ENCODE results near the gene EIF4E1B. TPM values are rescaled to one million over a fixed set of nuclear protein-coding genes. Genes with fewer than 3 reads are reported as not detected.

EIF4E1B gene
- total RNA-seq, 1 experiment from 2014 or later = not detected

GRCh38 chr5:176646707-176647029 lies 16.2 kb downstream of the EIF4E1B start:
- H3K4me1 Mint-ChIP-seq (ENCODE audit: low read depth, unreplicated experiment) = peaks cover 19% of the 10 kb centered on the region
- intact Hi-C loops (cut with micrococcal nuclease; ENCODE audit: unreplicated experiment) = loop anchor here (2.0 kb wide), 1 partner anchor 72 kb away; no protein-coding TSS in a partner anchor
- no peak overlapping the region for H3K27ac Mint-ChIP-seq (ENCODE audit: unreplicated experiment)
- peak overlapping the region; percentile 74 for H3K4me3 Mint-ChIP-seq (ENCODE audit: low read depth, unreplicated experiment)
- no peaks in the 10 kb centered on the region for H3K27me3 Mint-ChIP-seq (ENCODE audit: unreplicated experiment)
- CTCF ChIA-PET = interaction anchor here (1.0 to 2.5 kb wide), 7 partner anchors 12 to 229 kb away, joined by 3 to 12 read pairs (median 4); partner anchors contain the start of genes EIF4E1B, RNF44 and SNCB
- no peak for DNase-seq
- peaks cover 28% of the 10 kb centered on the region for H3K36me3 Mint-ChIP-seq (ENCODE audit: insufficient read depth, unreplicated experiment)
- TF ChIP-seq, protein P1, sequence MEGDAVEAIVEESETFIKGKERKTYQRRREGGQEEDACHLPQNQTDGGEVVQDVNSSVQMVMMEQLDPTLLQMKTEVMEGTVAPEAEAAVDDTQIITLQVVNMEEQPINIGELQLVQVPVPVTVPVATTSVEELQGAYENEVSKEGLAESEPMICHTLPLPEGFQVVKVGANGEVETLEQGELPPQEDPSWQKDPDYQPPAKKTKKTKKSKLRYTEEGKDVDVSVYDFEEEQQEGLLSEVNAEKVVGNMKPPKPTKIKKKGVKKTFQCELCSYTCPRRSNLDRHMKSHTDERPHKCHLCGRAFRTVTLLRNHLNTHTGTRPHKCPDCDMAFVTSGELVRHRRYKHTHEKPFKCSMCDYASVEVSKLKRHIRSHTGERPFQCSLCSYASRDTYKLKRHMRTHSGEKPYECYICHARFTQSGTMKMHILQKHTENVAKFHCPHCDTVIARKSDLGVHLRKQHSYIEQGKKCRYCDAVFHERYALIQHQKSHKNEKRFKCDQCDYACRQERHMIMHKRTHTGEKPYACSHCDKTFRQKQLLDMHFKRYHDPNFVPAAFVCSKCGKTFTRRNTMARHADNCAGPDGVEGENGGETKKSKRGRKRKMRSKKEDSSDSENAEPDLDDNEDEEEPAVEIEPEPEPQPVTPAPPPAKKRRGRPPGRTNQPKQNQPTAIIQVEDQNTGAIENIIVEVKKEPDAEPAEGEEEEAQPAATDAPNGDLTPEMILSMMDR (IDR thresholded peaks at IDR 0.05; ENCODE audit: unreplicated experiment) = no peak
- no TSS peak for BruUV-seq (replicated peaks)
- no peaks in the 10 kb centered on the region for H3K9me3 Mint-ChIP-seq (ENCODE audit: low read depth, unreplicated experiment)

- intact Hi-C loops (cut with micrococcal nuclease; ENCODE audit: unreplicated experiment) = loop anchor here (2.0 kb wide), 1 partner anchor 72 kb away; no protein-coding TSS in a partner anchor
- no TSS peak for BruUV-seq (replicated peaks)
Measured at GRCh38 chr5:176647030-176647842, 16.8 kb downstream of the EIF4E1B start, which contains the start of gene TSPAN17. TSS of gene TSPAN17 (plus strand) at chr5:176647484. CDS start at chr5:176647616, 132 bp downstream.

DNA sequence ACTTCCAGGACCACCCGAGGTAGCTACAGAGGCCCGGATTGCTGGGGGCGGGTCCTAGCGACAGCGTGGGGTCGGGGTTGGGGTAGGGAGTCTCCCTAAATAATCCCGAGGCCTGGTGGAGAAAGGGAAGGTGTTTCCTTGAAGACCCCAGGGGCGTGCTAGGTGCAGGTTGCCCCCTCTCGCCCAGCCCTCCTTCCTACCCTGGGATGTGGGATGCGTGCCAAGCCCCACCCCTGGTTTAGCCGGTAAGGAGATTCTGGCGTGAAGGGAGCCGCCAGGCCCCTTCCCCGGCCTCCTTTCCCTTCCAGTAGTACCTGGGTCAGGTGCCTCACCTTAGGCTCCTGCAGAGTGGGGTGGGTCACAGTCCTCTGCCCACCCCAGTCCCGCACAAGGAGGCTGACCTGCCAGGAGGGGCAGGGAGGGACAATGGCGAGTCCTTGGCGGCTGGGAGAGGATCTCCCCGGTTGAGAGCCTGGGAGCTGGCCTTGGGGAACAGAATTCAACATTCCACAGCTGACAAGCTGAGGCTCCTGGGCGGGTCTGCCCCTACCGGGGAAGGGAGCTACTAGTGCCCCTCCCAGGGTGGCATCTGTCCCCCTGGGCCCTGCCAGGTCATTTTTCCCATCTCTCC lies 17.5 kb downstream of the EIF4E1B start:
- Mint-ChIP-seq H3K36me3 (ENCODE audit: insufficient read depth, unreplicated experiment) (peaks cover 28% of the 10 kb centered on the region), H3K27me3 (ENCODE audit: unreplicated experiment) (no peaks in the 10 kb centered on the region), H3K27ac (ENCODE audit: unreplicated experiment) (peak overlapping the region; percentile 30), H3K4me3 (ENCODE audit: low read depth, unreplicated experiment) (peak overlapping the region; percentile 74), H3K4me1 (ENCODE audit: low read depth, unreplicated experiment) (peaks cover 21% of the 10 kb centered on the region), H3K9me3 (ENCODE audit: low read depth, unreplicated experiment) (no peaks in the 10 kb centered on the region)
- DNase-seq = peak; percentile 80
- BruUV-seq (replicated peaks) = no TSS peak
- intact Hi-C loops (cut with micrococcal nuclease; ENCODE audit: unreplicated experiment) = loop anchor here (2.0 kb wide), 1 partner anchor 73 kb away; no protein-coding TSS in a partner anchor
- CTCF ChIA-PET = interaction anchor here (0.6 to 2.5 kb wide), 4 partner anchors 11 to 61 kb away, joined by 3 to 12 read pairs (median 7); no protein-coding TSS in a partner anchor
- TF ChIP-seq, protein P1 (IDR thresholded peaks at IDR 0.05; ENCODE audit: unreplicated experiment) = no peak

More at GRCh38 chr5:176647030-176647842, 16.8 kb downstream of the EIF4E1B start, which contains the start of gene TSPAN17:
- peaks cover 19% of the 10 kb centered on the region for H3K4me1 Mint-ChIP-seq (ENCODE audit: low read depth, unreplicated experiment)
- CTCF ChIA-PET = interaction anchor here (0.6 to 2.5 kb wide), 10 partner anchors 12 to 287 kb away, joined by 3 to 12 read pairs (median 4); partner anchors contain the start of genes EIF4E1B, RNF44 and SNCB
- peak; percentile 100 for DNase-seq
- H3K27me3 Mint-ChIP-seq (ENCODE audit: unreplicated experiment) = no peaks in the 10 kb centered on the region
- peak within 1 kb of the TSS; percentile 74 for H3K4me3 Mint-ChIP-seq (ENCODE audit: low read depth, unreplicated experiment)
- TF ChIP-seq, protein P1 (IDR thresholded peaks at IDR 0.05; ENCODE audit: unreplicated experiment) = no peak
- H3K27ac Mint-ChIP-seq (ENCODE audit: unreplicated experiment) = peak within 1 kb of the TSS; percentile 30
- H3K9me3 Mint-ChIP-seq (ENCODE audit: low read depth, unreplicated experiment) = no peaks in the 10 kb centered on the region
- H3K36me3 Mint-ChIP-seq (ENCODE audit: insufficient read depth, unreplicated experiment) = peaks cover 28% of the 10 kb centered on the region

DNA sequence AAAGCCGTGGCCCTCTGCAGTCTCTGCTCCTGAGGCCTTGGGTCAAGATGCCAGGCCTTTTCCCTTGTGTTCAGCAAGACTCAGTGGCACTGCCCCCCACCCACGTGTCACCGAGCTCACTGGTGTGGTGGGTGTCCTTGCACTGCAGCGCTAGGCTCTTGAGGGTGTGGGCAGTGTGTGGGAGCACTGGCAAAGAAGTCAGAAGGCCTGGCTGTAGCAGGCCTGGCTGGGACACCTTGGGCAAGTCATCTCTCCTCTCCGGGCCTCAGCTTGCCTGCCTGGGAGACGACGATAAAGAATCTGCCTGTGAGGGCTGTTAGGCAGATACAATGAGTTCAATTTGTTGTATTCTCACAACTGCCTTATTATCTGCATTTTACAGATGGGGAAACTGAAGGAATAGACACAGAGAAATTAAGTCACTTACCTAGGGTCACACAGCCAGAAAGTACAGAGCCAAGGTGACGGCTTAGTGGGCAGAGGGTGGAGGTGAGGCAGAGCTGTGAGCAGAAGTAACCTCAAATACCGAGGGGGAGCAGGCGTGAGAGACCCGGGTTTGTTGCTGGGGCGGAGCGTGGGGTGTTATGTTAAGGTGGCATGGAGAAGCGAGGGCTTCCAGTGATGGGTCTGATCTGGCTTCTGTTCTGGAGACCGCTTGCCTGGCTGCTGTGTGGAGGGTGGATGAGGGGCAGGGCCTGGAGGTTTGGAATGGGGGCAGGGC lies 18.2 kb downstream of the EIF4E1B start:
- no peak for DNase-seq
- Mint-ChIP-seq H3K4me3 (ENCODE audit: low read depth, unreplicated experiment) (peak overlapping the region; percentile 74), H3K36me3 (ENCODE audit: insufficient read depth, unreplicated experiment) (peaks cover 30% of the 10 kb centered on the region), H3K27me3 (ENCODE audit: unreplicated experiment) (no peaks in the 10 kb centered on the region), H3K4me1 (ENCODE audit: low read depth, unreplicated experiment) (peaks cover 28% of the 10 kb centered on the region), H3K9me3 (ENCODE audit: low read depth, unreplicated experiment) (no peaks in the 10 kb centered on the region), H3K27ac (ENCODE audit: unreplicated experiment) (peak overlapping the region; percentile 30)
- TF ChIP-seq, protein P1 (IDR thresholded peaks at IDR 0.05; ENCODE audit: unreplicated experiment) = no peak
- CTCF ChIA-PET = interaction anchor here (0.5 to 2.5 kb wide), 3 partner anchors 10 to 1517 kb away, joined by 9 to 12 read pairs (median 9); no protein-coding TSS in a partner anchor
- BruUV-seq (replicated peaks) = TSS peak; percentile 49
- intact Hi-C loops (cut with micrococcal nuclease; ENCODE audit: unreplicated experiment) = no loop called here
